HepG2 (cell line): ENCODE data around the gene POLR3GL. TPM values are rescaled to one million over a fixed set of nuclear protein-coding genes. Genes with fewer than 3 reads are reported as not detected.

ENCODE experiments used
- ATAC-seq: fragments of 200-7000 bp; cut with Tn5 transposase; 3 replicates; pipeline ENCODE4 v1.9.1; 2020; ENCODE audit warnings: mild to moderate bottlenecking, moderate library complexity
- BruUV-seq: library from RNA; stranded (reverse); fragments of 400-500 nt; replicated peaks from 2 replicates; lab custom pipeline; 2021; lab: Mats Ljungman, UMichigan
- CTCF ChIA-PET: fragments of 300-600 bp; formaldehyde crosslinking; extraction: SDS; loops from one replicate; lab custom pipeline; 2021; ENCODE audit warnings: low total read pairs, inconsistent platforms, low intra/inter-chr PET ratio; lab: Yijun Ruan, JAX
- POLR2A ChIA-PET: fragments of 350-600 bp; sonication (Branson Sonifier 250); formaldehyde crosslinking; loops from one replicate; lab custom pipeline; 2020; ENCODE audit warnings: antibody characterized with exemption, inconsistent platforms; lab: Yijun Ruan, JAX
- DNase-seq: peaks from one replicate; pipeline ENCODE4 v3.0.0-alpha.2; 2015; ENCODE audit warnings: low spot score
- FAIRE-seq: peaks from 3 replicates; lab custom pipeline; 2011; peaks lifted over from hg19 to GRCh38; lab: Jason Lieb, UNC
- H2AFZ ChIP-seq: one replicate; pipeline ENCODE4 v1.6.1; 2011; ENCODE audit warnings: low read length, inconsistent platforms
- H3K27ac ChIP-seq: fragments of 300-600 bp; 3 replicates; pipeline ENCODE4 v1.8.0; 2011; ENCODE audit warnings: mixed run types, mild to moderate bottlenecking, mixed read lengths, low read length, inconsistent platforms; ENCODE audit not compliant: insufficient read depth; ENCODE audit errors: extremely low read length
- H3K27me3 ChIP-seq, 2 experiments: fragments of 200-600 bp in 1 of 2; 2 replicates in 1 of 2; 3 replicates in 1 of 2; pipeline versions ENCODE4 v1.6.0 to v1.8.0; 2011; ENCODE audit warnings: low read length in 2 of 2, mild to moderate bottlenecking in 2 of 2, moderate library complexity in 2 of 2, inconsistent platforms in 1 of 2; ENCODE audit not compliant: insufficient read depth in 2 of 2, control insufficient read depth in 1 of 2
- H3K36me3 ChIP-seq, 2 experiments: fragments of 200-600 bp in 1 of 2; replicated peaks in 1 of 2; 2 replicates in 1 of 2; 3 replicates in 1 of 2; pipeline versions ENCODE4 v1.5.1 to v1.8.0; 2011; ENCODE audit warnings: low read length in 2 of 2, inconsistent platforms in 1 of 2; ENCODE audit not compliant: insufficient read depth in 2 of 2, control insufficient read depth in 1 of 2
- H3K4me1 ChIP-seq: 2 replicates; pipeline ENCODE4 v1.5.1; 2012; ENCODE audit warnings: low read length, inconsistent platforms; ENCODE audit not compliant: insufficient read depth
- H3K4me2 ChIP-seq: 2 replicates; pipeline ENCODE4 v1.6.0; 2011; ENCODE audit warnings: low read depth, low read length, inconsistent platforms
- H3K4me3 ChIP-seq, 3 experiments: fragments of 200-600 bp in 1 of 3; sonication (generic), shearing (Covaris generic) in 1 of 3; replicated peaks in 1 of 3; 2 replicates each; pipeline ENCODE4 v1.5.1; 2011 to 2016; ENCODE audit warnings: low read length in 3 of 3, inconsistent platforms in 2 of 3, low read depth in 2 of 3, mild to moderate bottlenecking in 2 of 3, control low read depth in 1 of 3, mixed read lengths in 1 of 3; ENCODE audit not compliant: insufficient read depth in 1 of 3
- H3K79me2 ChIP-seq: one replicate; pipeline ENCODE4 v1.6.1; 2011; ENCODE audit warnings: low read length, inconsistent platforms; ENCODE audit not compliant: insufficient read depth
- H3K9ac ChIP-seq: 2 replicates; pipeline ENCODE4 v1.6.0; 2011; ENCODE audit warnings: mild to moderate bottlenecking, low read depth, low read length, inconsistent platforms; ENCODE audit not compliant: insufficient read depth
- H3K9me3 ChIP-seq: 2 replicates; pipeline ENCODE4 v1.5.1; 2012; ENCODE audit warnings: mild to moderate bottlenecking, low read length
- H4K20me1 ChIP-seq: 2 replicates; pipeline ENCODE4 v1.6.0; 2011; ENCODE audit warnings: inconsistent platforms, mild to moderate bottlenecking, low read length, moderate library complexity; ENCODE audit not compliant: insufficient read depth
- IRX3 ChIP-seq: sonication (generic); formaldehyde crosslinking; IDR thresholded peaks from 2 replicates; pipeline ENCODE4 v1.8.1; 2023; ENCODE audit warnings: mild to moderate bottlenecking, low read depth, missing genetic modification reagents, borderline replicate concordance
- JUN ChIP-seq: sonication (generic); formaldehyde crosslinking; IDR thresholded peaks from 2 replicates; pipeline ENCODE4 v1.4.0; 2020; ENCODE audit warnings: mild to moderate bottlenecking, missing genetic modification reagents
- MAZ ChIP-seq, 2 experiments: sonication (generic) in 1 of 2; formaldehyde crosslinking in 1 of 2; IDR thresholded peaks; 2 replicates each; pipeline versions ENCODE4 v1.5.0 to v1.6.1; 2012 to 2020; ENCODE audit warnings: low read depth in 2 of 2, mild to moderate bottlenecking in 2 of 2, borderline replicate concordance in 1 of 2, improper control_type of control experiment in 1 of 2, low read length in 1 of 2, missing genetic modification reagents in 1 of 2, moderate library complexity in 1 of 2
- MED1 ChIP-seq: sonication (generic); formaldehyde crosslinking; IDR thresholded peaks from 2 replicates; pipeline ENCODE4 v1.4.0; 2020; ENCODE audit warnings: missing genetic modification reagents
- NFKB2 ChIP-seq: sonication (generic); formaldehyde crosslinking; IDR thresholded peaks from 2 replicates; pipeline ENCODE4 v1.4.0; 2020; ENCODE audit warnings: missing genetic modification reagents, borderline replicate concordance
- NR2F1 ChIP-seq, 2 experiments: fragments of 450-650 bp in 1 of 2; formaldehyde crosslinking in 1 of 2; IDR thresholded peaks; 2 replicates each; pipeline versions ENCODE4 v1.5.0 to v1.6.1; 2016 to 2020; ENCODE audit warnings: mild to moderate bottlenecking in 1 of 2, missing compliant biosample characterization in 1 of 2, missing genetic modification reagents in 1 of 2, moderate library complexity in 1 of 2
- NRL ChIP-seq: sonication (generic); formaldehyde crosslinking; IDR thresholded peaks from 2 replicates; pipeline ENCODE4 v1.5.0; 2020; ENCODE audit warnings: missing genetic modification reagents, mild to moderate bottlenecking, moderate library complexity, borderline replicate concordance
- PRMT3 ChIP-seq: sonication (generic); formaldehyde crosslinking; IDR thresholded peaks from 2 replicates; pipeline ENCODE4 v1.8.1; 2022; ENCODE audit warnings: low read depth, mild to moderate bottlenecking, moderate library complexity, missing genetic modification reagents, borderline replicate concordance
- SMARCC2 ChIP-seq: fragments of 450-650 bp; IDR thresholded peaks from 2 replicates; pipeline ENCODE4 v1.6.1; 2017; ENCODE audit warnings: antibody characterized with exemption, mild to moderate bottlenecking
- SP5 ChIP-seq: IDR thresholded peaks from 2 replicates; pipeline ENCODE4 v1.6.1; 2016; ENCODE audit warnings: low read depth, borderline replicate concordance
- SRY ChIP-seq: sonication (generic); formaldehyde crosslinking; IDR thresholded peaks from 2 replicates; pipeline ENCODE4 v1.8.0; 2022; ENCODE audit warnings: mild to moderate bottlenecking, missing genetic modification reagents
- ZNF12 ChIP-seq: sonication (generic); formaldehyde crosslinking; IDR thresholded peaks from 2 replicates; pipeline ENCODE4 v1.5.0; 2020; ENCODE audit warnings: missing genetic modification reagents
- ZNF317 ChIP-seq: sonication (generic); formaldehyde crosslinking; IDR thresholded peaks from 2 replicates; pipeline ENCODE4 v1.5.0; 2020; ENCODE audit warnings: mild to moderate bottlenecking, missing genetic modification reagents
- WGBS: methylation state at CpG from one replicate; pipeline ENCODE4 v1.1.6; 2017; ENCODE audit warnings: low lambda C conversion rate; 5-methylcytosine and 5-hydroxymethylcytosine counted together
- in situ Hi-C: cut with HindIII; loops from 2 replicates; pipeline ENCODE4 v1.10.0; 2017; ENCODE audit warnings: low pct_unique_long_range_greater_than_20kb; ENCODE audit not compliant: extremely low pct_ligation_motif_present
- intact Hi-C: fragments of 100-400 bp; cut with micrococcal nuclease; formaldehyde crosslinking; loops from one replicate; pipeline ENCODE4 v1.10.0; 2022; ENCODE audit not compliant: unreplicated experiment
- polyA plus RNA-seq, 8 experiments: library from polyadenylated mRNA; depleted of rRNA in 3 of 8; stranded (reverse) in 7 of 8; unstranded in 1 of 8; fragments of >200 nt; fragmentation: Illumina TruSeq in 4 of 8; extraction: Trizol in 4 of 8; gene quantifications; 2 replicates each; pipeline versions ENCODE4 v1.2.1 to v1.2.3, GENCODE V29; 2011 to 2016; ENCODE audit warnings: low read depth in 4 of 8, missing spikeins in 1 of 8, mixed read lengths in 1 of 8; ENCODE audit not compliant: insufficient read depth in 1 of 8
- total RNA-seq, 5 experiments: library from RNA; depleted of rRNA; stranded (reverse); fragments of >200 nt; fragmentation: Illumina TruSeq; extraction: Trizol; gene quantifications; 2 replicates each; pipeline ENCODE4 v1.2.3, GENCODE V29; 2016; ENCODE audit warnings: low read depth in 1 of 5
- TF ChIP-seq, protein P1 (sequence below): sonication (generic); formaldehyde crosslinking; IDR thresholded peaks from 2 replicates; pipeline ENCODE4 v1.4.0; 2020; ENCODE audit warnings: mild to moderate bottlenecking, missing genetic modification reagents
- TF ChIP-seq, protein P2 (sequence below): IDR thresholded peaks from 2 replicates; pipeline ENCODE4 v1.6.1; 2012; ENCODE audit warnings: inconsistent platforms
- TF ChIP-seq, protein P3 (sequence below): sonication (generic); formaldehyde crosslinking; IDR thresholded peaks from 2 replicates; pipeline ENCODE4 v1.5.1; 2020; ENCODE audit warnings: mild to moderate bottlenecking, missing genetic modification reagents, borderline replicate concordance

Gene POLR3GL
- total and polyA plus RNA-seq, 2 of the 13 experiments (the other 11 are each of a cell fraction or from before 2014, with no cell fraction given), result 11.5 to 12.4 TPM

DNA sequence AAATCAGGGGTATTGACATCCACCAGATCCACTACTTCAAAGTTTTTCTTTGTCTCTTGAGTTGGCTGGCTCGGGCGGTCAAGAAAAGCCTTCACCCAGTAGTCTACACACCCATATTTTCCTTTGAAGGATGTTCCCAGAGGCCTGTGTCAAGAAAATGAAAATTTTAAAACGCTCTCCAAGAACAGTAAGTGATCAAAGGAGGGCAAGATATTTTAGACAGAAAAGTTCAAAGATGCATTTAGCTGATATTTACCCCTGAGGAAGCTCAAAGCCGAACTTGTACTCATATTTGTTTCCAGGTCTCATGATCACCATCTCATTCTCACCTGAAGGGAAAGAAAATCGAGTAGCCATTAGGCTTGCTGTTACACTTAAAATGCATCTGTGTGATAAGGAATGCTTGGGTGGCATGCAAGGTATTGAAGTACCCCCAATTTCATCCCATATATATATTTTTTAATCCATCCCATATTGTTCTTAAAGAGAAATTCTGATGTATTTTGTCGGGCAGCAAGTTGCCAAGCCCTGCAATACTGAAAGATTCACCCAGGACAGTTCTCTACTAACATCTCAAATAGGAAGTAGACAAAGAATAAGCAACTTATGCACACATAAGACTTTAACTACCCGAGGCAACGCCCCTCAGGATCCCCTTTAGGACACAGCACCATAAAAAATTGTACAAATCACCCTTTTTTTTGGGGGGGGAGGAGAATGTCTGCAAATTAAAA, 30.8 kb downstream of the POLR3GL start:
- Histone ChIP-seq H3K36me3 (peaks cover 2 to 22% of the 10 kb centered on the region in 2 experiments; a peak in 3 of 5 replicates), H3K9me3 (no peaks in the 10 kb centered on the region), H3K27ac (peak overlapping the region; percentile 94), H4K20me1 (peaks cover 50% of the 10 kb centered on the region), H3K4me2 (peak overlapping the region; percentile 97), H3K27me3 (no peaks in the 10 kb centered on the region; a peak in 1 of 5 replicates), H3K4me3 (peak overlapping the region; percentile 68 to 98 (median 91)), H3K4me1 (peaks cover 79% of the 10 kb centered on the region), H3K79me2 (peaks cover 33% of the 10 kb centered on the region), H2AFZ (no peak overlapping the region), H3K9ac (peak overlapping the region; percentile 93)
- ATAC-seq, result no peak
- 9% methylated on average over 8 of the region's 8 CpGs for WGBS
- BruUV-seq, result no TSS peak
- in situ Hi-C loops, result no loop called here
- intact Hi-C loops, result no loop called here
- POLR2A ChIA-PET, result no interaction called here
- no peak for DNase-seq
- no peak for FAIRE-seq
- CTCF ChIA-PET, result no interaction called here
- TF ChIP-seq MED1 (CRISPR knock-in tag) (0 out of 2 replicates have a peak, but pooled peaks have one; percentile 4), SMARCC2 (no peak), NR2F1 (CRISPR knock-in tag; IDR thresholded peaks at IDR 0.05) (no peak), PRMT3 (no peak), NFKB2 (no peak), SP5 (CRISPR knock-in tag) (no peak), ZNF317 (CRISPR knock-in tag) (no peak), NRL (CRISPR knock-in tag) (no peak), SRY (no peak), IRX3 (CRISPR knock-in tag) (no peak), MAZ (IDR thresholded peaks at IDR 0.05; ENCODE audit: borderline replicate concordance, low read depth, low read length) (no peak), MAZ (CRISPR knock-in tag; IDR thresholded peaks at IDR 0.05; ENCODE audit: low read depth) (no peak), JUN (CRISPR knock-in tag) (no peak), ZNF12 (CRISPR knock-in tag) (no peak)
- TF ChIP-seq, protein P1, sequence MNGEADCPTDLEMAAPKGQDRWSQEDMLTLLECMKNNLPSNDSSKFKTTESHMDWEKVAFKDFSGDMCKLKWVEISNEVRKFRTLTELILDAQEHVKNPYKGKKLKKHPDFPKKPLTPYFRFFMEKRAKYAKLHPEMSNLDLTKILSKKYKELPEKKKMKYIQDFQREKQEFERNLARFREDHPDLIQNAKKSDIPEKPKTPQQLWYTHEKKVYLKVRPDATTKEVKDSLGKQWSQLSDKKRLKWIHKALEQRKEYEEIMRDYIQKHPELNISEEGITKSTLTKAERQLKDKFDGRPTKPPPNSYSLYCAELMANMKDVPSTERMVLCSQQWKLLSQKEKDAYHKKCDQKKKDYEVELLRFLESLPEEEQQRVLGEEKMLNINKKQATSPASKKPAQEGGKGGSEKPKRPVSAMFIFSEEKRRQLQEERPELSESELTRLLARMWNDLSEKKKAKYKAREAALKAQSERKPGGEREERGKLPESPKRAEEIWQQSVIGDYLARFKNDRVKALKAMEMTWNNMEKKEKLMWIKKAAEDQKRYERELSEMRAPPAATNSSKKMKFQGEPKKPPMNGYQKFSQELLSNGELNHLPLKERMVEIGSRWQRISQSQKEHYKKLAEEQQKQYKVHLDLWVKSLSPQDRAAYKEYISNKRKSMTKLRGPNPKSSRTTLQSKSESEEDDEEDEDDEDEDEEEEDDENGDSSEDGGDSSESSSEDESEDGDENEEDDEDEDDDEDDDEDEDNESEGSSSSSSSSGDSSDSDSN (CRISPR knock-in tag), result no peak
- TF ChIP-seq, protein P2, sequence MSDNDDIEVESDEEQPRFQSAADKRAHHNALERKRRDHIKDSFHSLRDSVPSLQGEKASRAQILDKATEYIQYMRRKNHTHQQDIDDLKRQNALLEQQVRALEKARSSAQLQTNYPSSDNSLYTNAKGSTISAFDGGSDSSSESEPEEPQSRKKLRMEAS, result no peak
- TF ChIP-seq, protein P3, sequence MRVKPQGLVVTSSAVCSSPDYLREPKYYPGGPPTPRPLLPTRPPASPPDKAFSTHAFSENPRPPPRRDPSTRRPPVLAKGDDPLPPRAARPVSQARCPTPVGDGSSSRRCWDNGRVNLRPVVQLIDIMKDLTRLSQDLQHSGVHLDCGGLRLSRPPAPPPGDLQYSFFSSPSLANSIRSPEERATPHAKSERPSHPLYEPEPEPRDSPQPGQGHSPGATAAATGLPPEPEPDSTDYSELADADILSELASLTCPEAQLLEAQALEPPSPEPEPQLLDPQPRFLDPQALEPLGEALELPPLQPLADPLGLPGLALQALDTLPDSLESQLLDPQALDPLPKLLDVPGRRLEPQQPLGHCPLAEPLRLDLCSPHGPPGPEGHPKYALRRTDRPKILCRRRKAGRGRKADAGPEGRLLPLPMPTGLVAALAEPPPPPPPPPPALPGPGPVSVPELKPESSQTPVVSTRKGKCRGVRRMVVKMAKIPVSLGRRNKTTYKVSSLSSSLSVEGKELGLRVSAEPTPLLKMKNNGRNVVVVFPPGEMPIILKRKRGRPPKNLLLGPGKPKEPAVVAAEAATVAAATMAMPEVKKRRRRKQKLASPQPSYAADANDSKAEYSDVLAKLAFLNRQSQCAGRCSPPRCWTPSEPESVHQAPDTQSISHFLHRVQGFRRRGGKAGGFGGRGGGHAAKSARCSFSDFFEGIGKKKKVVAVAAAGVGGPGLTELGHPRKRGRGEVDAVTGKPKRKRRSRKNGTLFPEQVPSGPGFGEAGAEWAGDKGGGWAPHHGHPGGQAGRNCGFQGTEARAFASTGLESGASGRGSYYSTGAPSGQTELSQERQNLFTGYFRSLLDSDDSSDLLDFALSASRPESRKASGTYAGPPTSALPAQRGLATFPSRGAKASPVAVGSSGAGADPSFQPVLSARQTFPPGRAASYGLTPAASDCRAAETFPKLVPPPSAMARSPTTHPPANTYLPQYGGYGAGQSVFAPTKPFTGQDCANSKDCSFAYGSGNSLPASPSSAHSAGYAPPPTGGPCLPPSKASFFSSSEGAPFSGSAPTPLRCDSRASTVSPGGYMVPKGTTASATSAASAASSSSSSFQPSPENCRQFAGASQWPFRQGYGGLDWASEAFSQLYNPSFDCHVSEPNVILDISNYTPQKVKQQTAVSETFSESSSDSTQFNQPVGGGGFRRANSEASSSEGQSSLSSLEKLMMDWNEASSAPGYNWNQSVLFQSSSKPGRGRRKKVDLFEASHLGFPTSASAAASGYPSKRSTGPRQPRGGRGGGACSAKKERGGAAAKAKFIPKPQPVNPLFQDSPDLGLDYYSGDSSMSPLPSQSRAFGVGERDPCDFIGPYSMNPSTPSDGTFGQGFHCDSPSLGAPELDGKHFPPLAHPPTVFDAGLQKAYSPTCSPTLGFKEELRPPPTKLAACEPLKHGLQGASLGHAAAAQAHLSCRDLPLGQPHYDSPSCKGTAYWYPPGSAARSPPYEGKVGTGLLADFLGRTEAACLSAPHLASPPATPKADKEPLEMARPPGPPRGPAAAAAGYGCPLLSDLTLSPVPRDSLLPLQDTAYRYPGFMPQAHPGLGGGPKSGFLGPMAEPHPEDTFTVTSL (CRISPR knock-in tag), result no peak
